Activated naive CD4-positive, alpha-beta T cell (primary cell): ENCODE results near the gene ANKRD36.
"Not testable (repeated sequence)": the region's sequence is repeated elsewhere in the genome, so short reads cannot be mapped to it uniquely, and the experiment has no call there.

Experiments
- DNase-seq, 4 experiments: peaks; one replicate each; lab custom pipeline; 2025; lab: John Stamatoyannopoulos, UW

The ANKRD36 gene

DNA sequence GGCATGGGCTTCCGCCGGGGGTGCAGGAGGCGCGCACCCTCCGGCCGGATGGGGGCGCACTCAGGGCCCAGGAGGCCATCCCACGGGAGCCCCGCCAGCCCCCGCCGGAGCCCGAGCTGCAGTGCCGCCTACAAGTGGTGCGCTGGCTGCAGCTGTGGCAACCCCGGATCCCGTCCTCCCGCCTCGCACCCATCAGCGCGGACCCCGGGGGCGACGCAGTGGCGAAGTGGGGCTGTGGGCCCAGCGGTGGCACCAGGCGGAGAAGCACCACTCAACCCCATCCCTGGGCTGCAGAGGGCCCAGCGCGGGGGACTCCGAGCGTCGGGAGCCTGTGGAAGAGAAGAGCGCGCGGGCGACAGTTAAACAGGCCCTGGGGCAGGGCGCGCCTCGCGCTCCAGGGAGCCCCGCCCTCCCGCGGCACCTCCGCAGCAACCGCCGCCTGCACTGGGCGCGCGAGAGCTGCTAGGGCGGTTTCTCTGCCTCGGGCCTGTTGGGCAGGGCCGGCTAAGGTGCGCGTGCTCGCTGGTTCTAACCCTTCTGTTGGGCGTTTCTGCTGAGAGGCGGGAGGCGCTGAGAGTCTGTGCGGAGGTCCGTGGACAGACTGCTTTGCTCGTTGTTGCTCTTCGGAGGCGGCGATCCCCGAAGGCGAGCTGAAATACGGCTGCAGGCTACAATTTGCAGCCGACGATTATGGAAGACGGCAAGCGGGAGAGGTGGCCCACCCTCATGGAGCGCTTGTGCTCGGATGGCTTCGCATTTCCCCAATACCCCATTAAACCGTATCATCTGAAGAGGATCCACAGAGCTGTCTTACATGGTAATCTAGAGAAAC, at the start of gene ANKRD36:
TSS of gene ANKRD36 (plus strand) at position 104 of the 832 bp plus-strand sequence. CDS start at position 691, 587 bp downstream.
- not testable (repeated sequence) for DNase-seq

GRCh38 chr2:97066030-97066429, 46.9 kb upstream of the ANKRD36 start:
- not testable (repeated sequence) for DNase-seq

GRCh38 chr2:97067279-97068004, 45.5 kb upstream of the ANKRD36 start:
- DNase-seq, result no peak

GRCh38 chr2:97068074-97068473, 44.9 kb upstream of the ANKRD36 start:
- DNase-seq, result no peak

DNA sequence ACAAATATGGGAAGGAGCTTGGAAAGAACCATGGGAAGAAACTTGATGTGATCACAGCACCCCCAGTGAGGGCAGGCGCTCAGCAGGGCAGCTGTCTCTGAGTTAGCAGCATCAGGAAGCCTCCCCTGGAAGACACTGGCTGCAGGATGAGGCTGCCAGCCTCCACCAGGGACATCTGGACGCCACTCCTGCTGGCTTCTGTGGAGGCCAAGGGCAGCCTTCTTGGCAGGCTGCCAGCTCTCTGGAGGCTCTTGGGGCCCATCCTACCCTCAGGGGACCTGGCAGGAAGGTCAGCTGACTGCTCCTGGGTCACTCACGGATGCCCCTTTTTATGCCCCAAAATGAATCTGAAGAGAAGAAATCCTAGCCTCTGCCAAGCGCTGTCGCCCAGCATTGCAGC, 44.2 kb upstream of the ANKRD36 start:
- DNase-seq, result not testable (repeated sequence)

DNA sequence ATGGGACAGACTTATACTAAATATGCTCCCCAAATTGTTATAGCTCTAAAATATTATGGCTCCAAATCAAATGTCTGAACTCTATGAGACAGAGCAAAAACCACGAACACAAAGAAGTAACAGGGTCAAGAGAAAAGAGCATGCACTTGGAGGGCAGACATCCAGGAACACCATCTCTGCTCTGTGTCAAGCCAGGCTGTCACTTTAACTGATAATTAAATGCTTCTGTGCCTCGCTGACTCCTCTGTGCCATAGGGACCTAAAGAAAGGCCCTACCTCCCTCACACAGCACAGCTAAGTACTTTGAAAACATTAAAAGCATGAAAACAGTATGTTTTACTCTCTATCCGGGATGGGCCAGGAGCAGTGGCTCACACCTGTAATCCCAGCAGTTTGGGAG, 42.0 kb upstream of the ANKRD36 start:
- DNase-seq, result not testable (repeated sequence)

GRCh38 chr2:97077213-97077612, 35.7 kb upstream of the ANKRD36 start:
- DNase-seq, result not testable (repeated sequence)

DNA sequence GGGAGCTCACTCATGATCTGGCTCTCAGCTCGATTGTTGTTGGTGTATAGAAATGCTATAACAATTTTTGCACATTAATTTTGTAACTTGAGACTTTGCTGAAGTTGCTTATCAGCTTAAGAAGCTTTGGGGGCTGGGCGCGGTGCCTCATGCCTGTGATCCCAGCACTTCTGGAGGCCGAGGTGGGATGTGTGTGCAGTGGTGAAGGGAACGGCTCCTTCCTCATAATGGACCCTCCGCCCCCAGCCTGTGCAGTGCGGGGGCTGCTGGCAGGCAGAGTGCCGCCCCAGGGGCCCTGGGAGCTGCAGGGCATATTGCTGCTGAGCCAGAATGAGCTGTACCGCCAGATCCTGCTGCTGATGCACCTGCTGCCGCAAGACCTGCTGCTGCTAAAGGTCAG, 32.1 kb upstream of the ANKRD36 start:
- not testable (repeated sequence) for DNase-seq

DNA sequence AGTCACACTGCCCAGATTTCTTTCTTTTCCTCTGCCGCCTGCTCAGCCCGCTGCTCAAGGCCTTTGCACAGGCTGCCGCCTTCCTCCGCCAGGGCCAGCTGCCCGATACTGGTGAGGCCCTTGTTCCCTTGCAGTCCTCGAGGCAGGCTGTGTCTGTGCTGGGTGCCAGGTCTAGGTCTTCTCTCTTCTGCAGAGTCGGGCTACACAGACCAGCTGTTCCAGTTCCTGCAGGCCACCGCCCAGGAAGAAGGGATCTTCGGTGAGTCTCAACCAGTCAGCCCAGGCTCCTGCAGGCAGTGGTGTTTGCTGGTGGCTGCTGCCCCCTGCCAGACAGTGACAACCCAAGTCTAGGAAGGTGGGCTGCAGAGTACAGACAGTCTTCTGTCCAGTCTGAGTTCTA, 30.7 kb upstream of the ANKRD36 start:
- DNase-seq, result not testable (repeated sequence)

DNA sequence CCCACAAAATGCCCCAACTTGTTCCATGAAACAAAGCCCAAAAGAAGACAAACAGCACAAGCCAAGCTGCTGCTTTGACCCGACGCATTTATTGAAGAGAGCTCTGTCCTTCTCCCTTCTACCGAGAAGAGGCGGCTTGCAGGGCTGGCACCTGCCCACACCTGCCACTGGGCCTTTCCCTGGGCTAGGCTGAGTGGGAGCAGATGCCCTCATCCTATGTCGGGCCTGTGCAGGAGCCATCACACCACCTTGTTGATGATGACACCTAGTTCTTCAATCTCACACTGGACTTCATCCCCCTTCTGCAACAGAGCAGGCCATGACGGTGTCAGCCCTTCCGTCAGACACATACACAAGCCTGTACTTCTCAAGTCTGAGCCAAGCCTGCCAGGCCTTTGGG, 29.4 kb upstream of the ANKRD36 start:
- DNase-seq, result not testable (repeated sequence)

GRCh38 chr2:97085093-97085492, 27.9 kb upstream of the ANKRD36 start:
- DNase-seq, result not testable (repeated sequence)

GRCh38 chr2:97088706-97089105, 24.2 kb upstream of the ANKRD36 start:
- not testable (repeated sequence) for DNase-seq

GRCh38 chr2:97092946-97093345, 20.0 kb upstream of the ANKRD36 start:
- not testable (repeated sequence) for DNase-seq

GRCh38 chr2:97093983-97094771, 18.8 kb upstream of the ANKRD36 start:
- DNase-seq, result not testable (repeated sequence)

DNA sequence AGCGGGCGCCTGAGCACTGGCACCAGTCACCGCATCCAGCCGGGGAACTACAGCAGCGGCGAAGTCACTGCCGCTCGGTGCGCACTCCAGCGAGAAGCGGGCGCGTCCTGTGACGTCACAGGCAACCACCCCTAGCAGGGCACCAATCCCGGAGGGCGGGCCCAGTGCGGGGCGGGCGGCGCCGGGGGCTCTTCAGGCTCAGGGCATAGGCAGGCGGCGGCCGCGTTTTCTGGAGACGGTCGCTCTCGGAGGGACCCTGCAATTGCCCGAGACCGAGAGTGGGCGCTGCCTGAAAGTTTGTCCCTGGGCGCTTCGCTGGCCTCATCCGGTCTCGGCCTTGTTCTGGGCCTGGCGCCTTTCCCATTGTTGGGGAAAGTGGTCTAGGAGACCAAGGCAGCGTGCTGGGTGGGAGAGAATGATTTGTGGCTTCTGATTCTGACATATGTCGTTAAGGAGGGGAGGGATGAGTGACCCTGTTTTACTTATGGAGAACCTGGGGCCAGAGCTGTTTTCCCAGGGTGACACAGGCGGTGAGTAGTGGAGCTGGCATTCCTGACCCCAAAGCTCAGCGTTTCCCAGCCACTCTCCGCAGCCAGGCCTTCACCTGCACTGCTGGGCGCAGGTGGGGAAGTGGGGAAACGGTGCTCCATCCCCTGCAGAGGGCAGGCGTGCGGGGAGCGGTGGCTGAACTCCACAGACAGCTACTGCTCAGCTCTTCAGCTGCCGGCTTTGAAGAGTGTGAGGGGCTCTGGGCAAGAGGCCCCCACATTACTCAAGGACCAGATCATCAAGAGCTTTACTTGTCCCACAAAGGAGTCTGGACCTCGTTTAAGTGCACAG, 18.0 kb upstream of the ANKRD36 start, which contains the start of gene FAHD2B:
TSS of gene FAHD2B (minus strand) at position 111 of the 840 bp plus-strand sequence. CDS start 3,176 bp downstream, outside the sequence.
- peak; percentile 13 to 75 (median 49) for DNase-seq

- no peak for DNase-seq
Measured at GRCh38 chr2:97095661-97096060, 17.3 kb upstream of the ANKRD36 start.

DNA sequence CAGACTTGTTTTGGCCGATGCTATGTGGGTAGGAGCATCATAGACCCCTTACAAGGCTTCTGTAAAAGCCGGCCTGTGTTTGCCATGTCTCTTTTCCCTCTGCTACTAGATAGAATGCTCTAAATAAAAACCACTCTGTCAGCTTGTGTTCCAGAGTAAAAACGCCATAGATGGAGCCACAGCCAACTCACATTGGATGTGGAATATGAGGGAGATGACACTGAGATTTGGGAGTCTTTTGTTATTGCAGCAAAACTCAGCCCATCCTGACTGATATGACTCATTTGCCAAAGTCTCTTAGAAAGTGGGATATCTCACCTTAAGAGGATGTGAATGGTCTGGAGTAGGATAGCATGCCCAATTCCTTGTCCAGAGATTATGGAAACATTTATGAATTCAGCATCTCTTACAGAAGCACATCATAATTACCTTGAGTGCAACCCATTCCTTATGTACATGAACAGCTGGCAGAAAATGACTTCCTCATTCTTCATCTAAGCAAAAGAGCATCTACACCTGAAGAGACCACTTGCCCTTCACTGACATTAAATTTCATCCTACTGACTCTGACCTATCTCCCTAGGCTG, 14.1 kb upstream of the ANKRD36 start:
- not testable (repeated sequence) for DNase-seq

- DNase-seq, result not testable (repeated sequence)
Measured at GRCh38 chr2:97106878-97107277, 6.1 kb upstream of the ANKRD36 start.

- not testable (repeated sequence) for DNase-seq
Measured at GRCh38 chr2:97111246-97111645, 1.7 kb upstream of the ANKRD36 start.

DNA sequence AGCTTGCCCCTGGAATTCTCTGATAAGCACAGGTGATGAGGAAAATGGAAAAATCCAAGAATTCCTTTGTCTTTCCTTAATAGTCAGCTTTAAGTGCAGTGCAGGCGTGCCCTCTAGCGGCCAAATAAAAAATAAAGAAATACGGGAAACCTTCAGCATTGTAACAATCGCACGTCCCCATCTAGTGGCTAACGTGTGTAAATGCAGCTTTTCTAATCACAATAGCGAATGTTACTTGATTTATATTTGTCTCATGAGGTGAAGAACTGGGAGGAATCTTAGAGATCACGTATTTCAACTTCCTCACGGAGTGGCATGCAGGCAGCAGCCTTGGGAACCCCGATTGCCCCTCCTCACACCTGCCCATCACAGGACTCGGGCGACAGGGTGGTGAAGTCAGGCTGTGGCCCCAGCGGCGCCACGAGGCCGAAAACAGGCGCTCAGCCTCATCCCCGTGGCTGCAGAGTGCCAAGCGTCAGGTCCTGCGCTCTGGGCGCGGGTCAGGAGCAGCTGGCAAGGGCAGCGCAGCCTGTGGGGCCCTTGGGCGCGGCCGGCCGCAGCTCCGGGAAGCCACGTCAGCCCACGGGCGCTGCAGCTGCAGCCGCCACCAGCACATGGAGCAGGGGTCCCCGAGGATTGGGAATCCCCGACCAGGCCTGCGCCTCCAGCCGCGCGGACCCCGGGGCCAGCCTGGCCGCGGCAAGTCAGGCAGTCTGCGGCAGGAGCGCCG, 468 bp upstream of the ANKRD36 start:
- not testable (repeated sequence) for DNase-seq
